Hepatocyte (in vitro differentiated cells): ENCODE measurements around the gene WHRN. TPM values are rescaled to one million over a fixed set of nuclear protein-coding genes. Genes with fewer than 3 reads are reported as not detected.

Experiments used
- DNase-seq: peaks from one replicate; pipeline ENCODE4 v3.0.0-alpha.2; 2016; ENCODE audit warnings: low spot score
- H2AFZ ChIP-seq: fragments of 200-600 bp; sonication (generic); 2 replicates; pipeline ENCODE4 v1.6.0; 2016; ENCODE audit warnings: antibody characterized with exemption, mild to moderate bottlenecking
- H3K27ac ChIP-seq: fragments of 200-600 bp; sonication (generic); 2 replicates; pipeline ENCODE4 v1.5.1; 2016; ENCODE audit warnings: mild to moderate bottlenecking
- H3K27me3 ChIP-seq: fragments of 200-600 bp; sonication (generic); 2 replicates; pipeline ENCODE4 v1.6.1; 2016
- H3K36me3 ChIP-seq: fragments of 200-600 bp; sonication (generic); replicated peaks from 2 replicates; pipeline ENCODE4 v1.5.1; 2016; ENCODE audit warnings: low read depth; ENCODE audit not compliant: insufficient read depth
- H3K4me1 ChIP-seq: fragments of 200-600 bp; sonication (generic); 2 replicates; pipeline ENCODE4 v1.5.1; 2016; ENCODE audit warnings: mild to moderate bottlenecking, moderate library complexity; ENCODE audit not compliant: insufficient read depth
- H3K4me2 ChIP-seq: fragments of 200-600 bp; sonication (generic); 2 replicates; pipeline ENCODE4 v1.6.0; 2016
- H3K4me3 ChIP-seq: fragments of 200-600 bp; sonication (generic); 2 replicates; pipeline ENCODE4 v1.5.1; 2016; ENCODE audit warnings: mild to moderate bottlenecking
- H3K79me2 ChIP-seq: fragments of 200-600 bp; sonication (generic); 2 replicates; pipeline ENCODE4 v1.6.0; 2017; ENCODE audit warnings: mild to moderate bottlenecking
- H3K9me2 ChIP-seq: fragments of 200-600 bp; sonication (generic); replicated peaks from 2 replicates; pipeline ENCODE4 v1.6.0; 2017; ENCODE audit warnings: mild to moderate bottlenecking; ENCODE audit not compliant: insufficient read depth
- H3K9me3 ChIP-seq: fragments of 200-600 bp; sonication (generic); 2 replicates; pipeline ENCODE4 v1.5.1; 2016; ENCODE audit warnings: low read depth, mild to moderate bottlenecking
- H4K20me1 ChIP-seq: fragments of 200-600 bp; sonication (generic); 2 replicates; pipeline ENCODE4 v1.6.0; 2016; ENCODE audit warnings: mild to moderate bottlenecking; ENCODE audit not compliant: insufficient read depth, poor library complexity, severe bottlenecking
- EZH2 ChIP-seq: fragments of 200-600 bp; sonication (generic); IDR thresholded peaks from 2 replicates; pipeline ENCODE4 v1.6.1; 2016; ENCODE audit warnings: antibody characterized with exemption, mild to moderate bottlenecking, borderline replicate concordance
- EZH2phosphoT487 ChIP-seq: fragments of 200-600 bp; sonication (generic); IDR thresholded peaks from one replicate; pipeline ENCODE4 v1.6.1; 2018; ENCODE audit warnings: antibody characterized with exemption, mild to moderate bottlenecking, low read depth, moderate library complexity; ENCODE audit not compliant: unreplicated experiment, severe bottlenecking
- WGBS: methylation state at CpG from one replicate; pipeline ENCODE4 v1.1.6; 2016; ENCODE audit warnings: low lambda C conversion rate; ENCODE audit errors: missing lambda C conversion rate; 5-methylcytosine and 5-hydroxymethylcytosine counted together
- polyA plus RNA-seq: library from polyadenylated mRNA; unstranded; fragments of >200 nt; fragmentation: Nextera tagmentation; extraction: Ambion mirVana; gene quantifications from 2 replicates; pipeline ENCODE4 v1.2.1, GENCODE V29; 2016
- total RNA-seq: library from RNA; depleted of rRNA; stranded (reverse); fragments of >200 nt; gene quantifications from 2 replicates; pipeline ENCODE4 v1.2.3, GENCODE V29; 2014
- TF ChIP-seq, protein P1 (sequence below): fragments of 200-600 bp; sonication (generic); IDR thresholded peaks from 2 replicates; pipeline ENCODE4 v1.5.1; 2016; ENCODE audit warnings: antibody characterized with exemption, mild to moderate bottlenecking; ENCODE audit not compliant: poor library complexity

The WHRN gene
- total and polyA plus RNA-seq, 2 experiments from 2014 or later = 3.2 to 6.6 TPM

DNA sequence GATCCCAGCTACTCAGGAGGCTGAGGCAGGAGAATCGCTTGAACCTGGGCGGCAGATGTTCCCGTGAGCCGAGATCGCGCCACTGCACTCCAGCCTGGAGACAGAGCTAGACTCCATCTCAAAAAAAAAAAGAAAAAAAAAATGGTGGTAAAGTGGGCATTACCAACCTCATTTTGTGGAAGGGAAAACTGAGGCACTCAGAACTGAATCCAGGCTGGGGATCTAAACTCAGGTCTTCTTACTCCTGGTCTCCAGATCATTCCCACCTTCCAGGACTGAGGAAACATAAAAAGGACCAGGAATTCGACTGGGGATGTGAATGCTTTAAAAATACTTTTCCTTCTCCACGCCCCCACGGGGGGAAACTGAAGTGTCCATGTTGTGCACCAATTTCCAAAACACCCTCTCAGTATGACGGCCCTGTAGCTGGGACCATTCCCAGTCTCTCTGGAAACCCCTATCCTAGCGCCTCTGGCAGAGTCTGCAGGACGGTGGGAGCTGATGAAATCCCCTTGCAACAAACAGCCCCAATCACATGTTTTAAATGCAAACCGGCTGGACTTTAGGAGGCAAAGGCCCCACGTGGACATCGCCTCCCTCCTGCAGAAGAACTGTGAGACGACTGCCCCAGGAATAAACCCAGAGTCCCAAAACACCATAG lies 108.6 kb downstream of the WHRN start:
- H3K9me3 ChIP-seq = no peaks in the 10 kb centered on the region
- H3K27me3 ChIP-seq = no peaks in the 10 kb centered on the region
- no peak overlapping the region for H3K4me3 ChIP-seq
- 59% methylated on average over 16 of the region's 16 CpGs for WGBS
- peak; percentile 76 for DNase-seq
- H3K9me2 ChIP-seq = no peaks in the 10 kb centered on the region
- H2AFZ ChIP-seq = no peak overlapping the region
- peaks cover 34% of the 10 kb centered on the region for H3K4me1 ChIP-seq
- TF ChIP-seq EZH2 = no peak
- TF ChIP-seq, protein P1, sequence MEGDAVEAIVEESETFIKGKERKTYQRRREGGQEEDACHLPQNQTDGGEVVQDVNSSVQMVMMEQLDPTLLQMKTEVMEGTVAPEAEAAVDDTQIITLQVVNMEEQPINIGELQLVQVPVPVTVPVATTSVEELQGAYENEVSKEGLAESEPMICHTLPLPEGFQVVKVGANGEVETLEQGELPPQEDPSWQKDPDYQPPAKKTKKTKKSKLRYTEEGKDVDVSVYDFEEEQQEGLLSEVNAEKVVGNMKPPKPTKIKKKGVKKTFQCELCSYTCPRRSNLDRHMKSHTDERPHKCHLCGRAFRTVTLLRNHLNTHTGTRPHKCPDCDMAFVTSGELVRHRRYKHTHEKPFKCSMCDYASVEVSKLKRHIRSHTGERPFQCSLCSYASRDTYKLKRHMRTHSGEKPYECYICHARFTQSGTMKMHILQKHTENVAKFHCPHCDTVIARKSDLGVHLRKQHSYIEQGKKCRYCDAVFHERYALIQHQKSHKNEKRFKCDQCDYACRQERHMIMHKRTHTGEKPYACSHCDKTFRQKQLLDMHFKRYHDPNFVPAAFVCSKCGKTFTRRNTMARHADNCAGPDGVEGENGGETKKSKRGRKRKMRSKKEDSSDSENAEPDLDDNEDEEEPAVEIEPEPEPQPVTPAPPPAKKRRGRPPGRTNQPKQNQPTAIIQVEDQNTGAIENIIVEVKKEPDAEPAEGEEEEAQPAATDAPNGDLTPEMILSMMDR = no peak
- TF ChIP-seq EZH2phosphoT487 = no peak
- no peaks in the 10 kb centered on the region for H3K36me3 ChIP-seq
- H3K4me2 ChIP-seq = peak overlapping the region; percentile 81
- peaks cover 10% of the 10 kb centered on the region for H3K79me2 ChIP-seq
- no peaks in the 10 kb centered on the region for H4K20me1 ChIP-seq
- H3K27ac ChIP-seq = peak overlapping the region; percentile 67

DNA sequence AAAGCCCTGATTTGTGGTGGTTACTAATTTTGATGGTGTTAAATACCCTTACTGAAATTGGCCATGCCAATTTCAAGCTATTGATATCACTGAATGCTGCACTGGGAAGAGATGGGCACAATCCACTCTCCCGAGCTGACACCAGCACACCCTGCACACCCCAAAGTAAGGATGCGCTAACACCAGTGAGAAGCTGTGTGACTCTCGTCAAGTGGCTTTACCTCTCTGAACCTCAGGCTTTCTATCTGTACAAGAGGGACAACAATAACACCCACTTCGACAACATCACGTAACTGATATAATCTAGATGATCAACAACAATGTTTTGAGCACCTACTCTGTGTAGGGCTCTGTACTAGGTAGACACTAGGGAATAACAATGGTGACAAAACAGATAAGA lies 109.5 kb downstream of the WHRN start:
- no peaks in the 10 kb centered on the region for H3K36me3 ChIP-seq
- no peaks in the 10 kb centered on the region for H3K9me2 ChIP-seq
- no peak overlapping the region for H3K4me3 ChIP-seq
- H3K4me2 ChIP-seq = peak overlapping the region; percentile 81
- H2AFZ ChIP-seq = no peak overlapping the region
- H3K27me3 ChIP-seq = no peaks in the 10 kb centered on the region
- H3K4me1 ChIP-seq = peaks cover 34% of the 10 kb centered on the region
- no peaks in the 10 kb centered on the region for H3K9me3 ChIP-seq
- no peak for DNase-seq
- WGBS = 93% methylated on average over 5 of the region's 5 CpGs
- no peak for TF ChIP-seq EZH2
- no peak for TF ChIP-seq EZH2phosphoT487
- TF ChIP-seq, protein P1 = no peak
- H3K79me2 ChIP-seq = peaks cover 17% of the 10 kb centered on the region
- H3K27ac ChIP-seq = no peak overlapping the region
- no peaks in the 10 kb centered on the region for H4K20me1 ChIP-seq

DNA sequence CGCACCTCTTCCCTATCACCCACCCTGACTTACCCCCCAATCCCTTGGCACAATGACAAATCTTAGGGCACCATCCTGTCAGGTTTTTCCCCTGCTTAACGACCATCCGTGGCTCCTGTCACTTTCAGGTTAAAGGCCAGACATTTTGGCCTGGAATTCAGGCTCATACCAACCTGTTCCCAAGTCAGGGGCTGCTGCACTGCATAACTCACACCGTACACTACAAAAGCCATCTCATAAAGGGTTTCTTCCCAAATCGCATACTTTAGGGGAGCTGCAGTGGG lies 110.0 kb downstream of the WHRN start:
- Histone ChIP-seq H3K4me3 (no peak overlapping the region), H3K4me2 (peak overlapping the region; percentile 55)
- no peak for DNase-seq

More for the DNA sequence above, 110.0 kb downstream of the WHRN start:
- H2AFZ ChIP-seq = no peak overlapping the region
- 35% methylated on average over 5 of the region's 5 CpGs for WGBS
- H3K27me3 ChIP-seq = no peaks in the 10 kb centered on the region
- H3K36me3 ChIP-seq = no peaks in the 10 kb centered on the region
- no peak for TF ChIP-seq EZH2phosphoT487
- TF ChIP-seq EZH2 = no peak
- TF ChIP-seq, protein P1 = no peak
- no peaks in the 10 kb centered on the region for H4K20me1 ChIP-seq
- no peaks in the 10 kb centered on the region for H3K9me2 ChIP-seq
- no peaks in the 10 kb centered on the region for H3K9me3 ChIP-seq
- H3K4me1 ChIP-seq = peaks cover 34% of the 10 kb centered on the region
- H3K79me2 ChIP-seq = peaks cover 20% of the 10 kb centered on the region
- peak overlapping the region; percentile 39 for H3K27ac ChIP-seq
